NOMO-1 (cell line): Measurements from ENCODE around the gene SETMAR.
"Not testable (repeated sequence)": the region's sequence is repeated elsewhere in the genome, so short reads cannot be mapped to it uniquely, and the experiment has no call there.

Source experiments
- DNase-seq, 2 experiments: peaks; one replicate each; lab custom pipeline; 2025; ENCODE audit not compliant: unreplicated experiment in 2 of 2; lab: John Stamatoyannopoulos, UW

Gene SETMAR

GRCh38 chr3:4311496-4311895 lies 8.3 kb downstream of the SETMAR start:
- DNase-seq, result no peak

- no peak for DNase-seq
These were observed 10.6 kb downstream of the SETMAR start for GRCh38 chr3:4313606-4314293.

GRCh38 chr3:4314688-4315087 lies 11.5 kb downstream of the SETMAR start:
- DNase-seq, result no peak

- no peak for DNase-seq
These were observed 17.1 kb downstream of the SETMAR start for GRCh38 chr3:4320096-4320911.

- no peak for DNase-seq
These were observed 18.6 kb downstream of the SETMAR start for GRCh38 chr3:4321732-4322131.

GRCh38 chr3:4322635-4323034 lies 19.5 kb downstream of the SETMAR start:
- peak; percentile 69 to 84 for DNase-seq

- DNase-seq, result no peak
These were observed 20.3 kb downstream of the SETMAR start for GRCh38 chr3:4323246-4324027.

- DNase-seq, result no peak
These were observed 23.7 kb downstream of the SETMAR start for GRCh38 chr3:4326868-4327267.

- not testable (repeated sequence) for DNase-seq
These were observed 26.6 kb downstream of the SETMAR start for GRCh38 chr3:4329806-4330205.

- DNase-seq, result no peak
These were observed 28.9 kb downstream of the SETMAR start for GRCh38 chr3:4332111-4332510.

- no peak for DNase-seq
These were observed 29.4 kb downstream of the SETMAR start for GRCh38 chr3:4332574-4332973.

GRCh38 chr3:4332991-4333390 lies 29.8 kb downstream of the SETMAR start:
- no peak for DNase-seq

- no peak for DNase-seq
These were observed 31.4 kb downstream of the SETMAR start for GRCh38 chr3:4334548-4334947.

- DNase-seq, result no peak
These were observed 32.8 kb downstream of the SETMAR start for GRCh38 chr3:4335840-4336562.

- no peak for DNase-seq
These were observed 33.8 kb downstream of the SETMAR start for GRCh38 chr3:4336850-4337546.

GRCh38 chr3:4338751-4339150 lies 35.6 kb downstream of the SETMAR start:
- DNase-seq, result no peak

GRCh38 chr3:4340077-4340410 lies 36.9 kb downstream of the SETMAR start:
- no peak for DNase-seq

- DNase-seq, result peak in 1 of 2 experiments; percentile 55
These were observed 37.5 kb downstream of the SETMAR start for GRCh38 chr3:4340411-4341335.

GRCh38 chr3:4341336-4341675 lies 38.1 kb downstream of the SETMAR start:
- DNase-seq, result no peak
